Measurements from ENCODE around the gene SPATC1L. TPM values are rescaled to one million over a fixed set of nuclear protein-coding genes. Genes with fewer than 3 reads are reported as not detected.

Gene SPATC1L
- total and polyA plus RNA-seq, 7 experiments from 2014 or later = 3.7 to 17.9 (median 11.4) TPM

- H3K27me3 ChIP-seq (ENCODE audit: control insufficient read depth in 2 of 2, insufficient read depth in 2 of 2, low read length in 2 of 2) = no peaks in the 10 kb centered on the region
- DNase-seq (peak in 8 of 9 donors; percentile 21 to 59 (median 38)), ATAC-seq (peak; percentile 66)
- no peak overlapping the region for H3K27ac ChIP-seq (ENCODE audit: low read depth, low read length)
- no peaks in the 10 kb centered on the region for H3K36me3 ChIP-seq (ENCODE audit: control insufficient read depth in 2 of 3, insufficient read depth in 3 of 3, low read length in 3 of 3)
- intact Hi-C loops (cut with micrococcal nuclease) = no loop called here
- no peak overlapping the region for H3K4me3 ChIP-seq (ENCODE audit: low read length)
- CTCF ChIA-PET = interaction anchor here (0.8 to 1.5 kb wide), 3 partner anchors 10 to 132 kb away, joined by 3 to 10 read pairs (median 3); partner anchors contain the start of gene YBEY
- Mint-ChIP-seq H3K27ac (no peak overlapping the region), H3K36me3 (no peaks in the 10 kb centered on the region), H3K9me3 (no peaks in the 10 kb centered on the region), H3K27me3 (no peaks in the 10 kb centered on the region), H3K4me1 (peaks cover 0 to 4% (median 0%) of the 10 kb centered on the region in 7 donors), H3K4me3 (no peak overlapping the region)
- H3K9me3 ChIP-seq (ENCODE audit: control insufficient read depth in 2 of 3, low read length in 3 of 3) = no peaks in the 10 kb centered on the region
- H3K4me1 ChIP-seq (ENCODE audit: control insufficient read depth in 2 of 2, insufficient read depth in 2 of 2, low read length in 2 of 2) = no peaks in the 10 kb centered on the region
- POLR2A ChIA-PET = interaction anchor here (0.7 kb wide), 1 partner anchor 10 kb away, joined by 4 read pairs; no protein-coding TSS in a partner anchor
Measured at GRCh38 chr21:46153247-46154154, 30.8 kb downstream of the SPATC1L start.

DNA sequence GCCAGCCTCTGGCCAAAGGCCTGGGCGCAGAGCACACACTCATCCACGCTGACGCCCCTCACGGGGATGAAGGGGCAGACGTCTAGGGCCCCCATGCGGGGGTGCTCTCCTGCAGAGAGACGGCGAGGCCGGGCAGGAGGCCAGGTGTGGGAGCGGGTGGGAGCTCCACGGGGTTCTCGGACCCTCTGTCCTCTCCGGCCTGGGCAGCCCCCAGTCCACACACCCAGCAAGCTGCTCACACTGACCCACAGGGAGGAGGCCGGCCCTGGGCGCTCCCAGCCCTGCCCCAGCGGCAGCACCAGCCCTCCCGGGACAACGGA is 31.4 kb downstream of the SPATC1L start:
- Histone ChIP-seq H3K27ac (ENCODE audit: low read depth, low read length) (no peak overlapping the region), H3K27me3 (ENCODE audit: control insufficient read depth in 2 of 2, insufficient read depth in 2 of 2, low read length in 2 of 2) (no peaks in the 10 kb centered on the region), H3K4me3 (ENCODE audit: low read length) (no peak overlapping the region), H3K9me3 (ENCODE audit: control insufficient read depth in 2 of 3, low read length in 3 of 3) (no peaks in the 10 kb centered on the region), H3K4me1 (ENCODE audit: control insufficient read depth in 2 of 2, insufficient read depth in 2 of 2, low read length in 2 of 2) (no peaks in the 10 kb centered on the region), H3K36me3 (ENCODE audit: control insufficient read depth in 2 of 3, insufficient read depth in 3 of 3, low read length in 3 of 3) (no peaks in the 10 kb centered on the region)
- no peaks in the 10 kb centered on the region for H3K27me3 Mint-ChIP-seq
- intact Hi-C loops (cut with micrococcal nuclease) = no loop called here
- ATAC-seq (peak; percentile 10), DNase-seq (no peak)
- H3K4me1 Mint-ChIP-seq = peaks cover 0 to 4% (median 0%) of the 10 kb centered on the region in 7 donors
- POLR2A ChIA-PET = interaction anchor here (0.7 kb wide), 1 partner anchor 9 kb away, joined by 4 read pairs; no protein-coding TSS in a partner anchor
- CTCF ChIA-PET = interaction anchor here (0.6 to 1.5 kb wide), 3 partner anchors 10 to 133 kb away, joined by 3 to 10 read pairs (median 6); partner anchors contain the start of gene YBEY
- H3K27ac Mint-ChIP-seq = no peak overlapping the region
- no peaks in the 10 kb centered on the region for H3K36me3 Mint-ChIP-seq
- H3K9me3 Mint-ChIP-seq = no peaks in the 10 kb centered on the region
- no peak overlapping the region for H3K4me3 Mint-ChIP-seq

DNA sequence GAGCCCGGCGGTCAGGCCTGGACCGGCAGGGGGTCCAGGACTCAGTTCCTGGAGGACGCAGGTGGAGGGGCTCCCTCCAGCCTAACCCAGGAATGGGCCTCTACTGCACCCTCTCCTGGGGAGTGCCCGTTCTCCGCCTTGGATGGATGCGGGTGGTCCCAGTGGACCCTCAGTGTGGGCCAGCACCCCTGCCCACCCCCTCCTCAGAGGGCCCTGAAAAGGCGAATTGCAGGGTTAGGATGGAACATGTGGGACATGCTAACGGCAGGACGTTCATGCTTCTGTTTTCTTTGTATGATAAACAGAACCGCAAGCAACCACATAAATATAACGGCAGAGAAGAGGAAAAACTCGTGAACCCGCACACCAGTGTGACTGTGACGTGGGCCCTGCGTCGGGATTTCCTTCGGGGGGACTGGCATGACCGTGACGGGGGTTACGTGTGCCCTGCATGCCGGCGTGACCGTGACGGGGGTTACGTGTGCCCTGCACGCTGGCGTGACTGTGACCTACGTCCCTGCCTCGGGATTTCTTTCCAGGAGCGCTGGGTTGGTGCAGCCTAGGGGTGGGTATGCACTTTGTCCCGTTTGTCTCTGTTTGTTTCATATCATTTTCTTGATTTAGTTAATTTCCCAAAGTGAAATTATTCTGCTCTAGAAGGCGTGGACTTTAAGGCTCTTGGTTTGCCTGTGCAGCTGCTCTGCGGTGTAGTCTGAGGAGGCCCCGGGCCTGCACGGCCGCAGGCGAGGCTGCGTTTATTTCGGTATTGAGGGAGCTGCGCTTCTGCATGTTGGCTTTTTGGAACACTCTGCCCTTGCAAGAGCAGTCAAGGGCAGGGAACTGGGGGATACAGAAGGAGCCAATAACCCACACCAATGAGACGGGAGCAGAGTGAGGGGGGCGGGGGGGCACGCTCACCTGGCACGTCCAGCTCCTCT is 32.0 kb downstream of the SPATC1L start:
- intact Hi-C loops (cut with micrococcal nuclease) = no loop called here
- no peaks in the 10 kb centered on the region for H3K4me1 ChIP-seq (ENCODE audit: control insufficient read depth in 2 of 2, insufficient read depth in 2 of 2, low read length in 2 of 2)
- H3K4me3 Mint-ChIP-seq = peak overlapping the region in 1 of 10 donors; percentile 47
- no peak overlapping the region for H3K27ac Mint-ChIP-seq
- POLR2A ChIA-PET = no interaction called here
- H3K36me3 Mint-ChIP-seq = no peaks in the 10 kb centered on the region
- ATAC-seq (no peak), DNase-seq (peak in 1 of 9 donors; percentile 12)
- no peak overlapping the region for H3K27ac ChIP-seq (ENCODE audit: low read depth, low read length)
- no peaks in the 10 kb centered on the region for H3K9me3 Mint-ChIP-seq
- H3K9me3 ChIP-seq (ENCODE audit: control insufficient read depth in 2 of 3, low read length in 3 of 3) = no peaks in the 10 kb centered on the region
- H3K36me3 ChIP-seq (ENCODE audit: control insufficient read depth in 2 of 3, insufficient read depth in 3 of 3, low read length in 3 of 3) = no peaks in the 10 kb centered on the region
- peaks cover 0 to 4% (median 0%) of the 10 kb centered on the region in 7 donors for H3K4me1 Mint-ChIP-seq
- H3K27me3 ChIP-seq (ENCODE audit: control insufficient read depth in 2 of 2, insufficient read depth in 2 of 2, low read length in 2 of 2) = no peaks in the 10 kb centered on the region
- CTCF ChIA-PET = interaction anchor here (0.6 to 1.5 kb wide), 3 partner anchors 9 to 134 kb away, joined by 3 to 10 read pairs (median 6); partner anchors contain the start of gene YBEY
- H3K27me3 Mint-ChIP-seq = no peaks in the 10 kb centered on the region
- H3K4me3 ChIP-seq (ENCODE audit: low read length) = no peak overlapping the region

- no peaks in the 10 kb centered on the region for H3K27me3 ChIP-seq (ENCODE audit: control insufficient read depth in 2 of 2, insufficient read depth in 2 of 2, low read length in 2 of 2)
- no peaks in the 10 kb centered on the region for H3K9me3 ChIP-seq (ENCODE audit: control insufficient read depth in 2 of 3, low read length in 3 of 3)
- no peaks in the 10 kb centered on the region for H3K36me3 Mint-ChIP-seq
- H3K36me3 ChIP-seq (ENCODE audit: control insufficient read depth in 2 of 3, insufficient read depth in 3 of 3, low read length in 3 of 3) = no peaks in the 10 kb centered on the region
- intact Hi-C loops (cut with micrococcal nuclease) = no loop called here
- ATAC-seq (no peak), DNase-seq (peak in 1 of 9 donors; percentile 4)
- H3K4me3 ChIP-seq (ENCODE audit: low read length) = no peak overlapping the region
- no peak overlapping the region for H3K27ac ChIP-seq (ENCODE audit: low read depth, low read length)
- H3K27me3 Mint-ChIP-seq = no peaks in the 10 kb centered on the region
- H3K4me3 Mint-ChIP-seq = no peak overlapping the region
- POLR2A ChIA-PET = no interaction called here
- H3K9me3 Mint-ChIP-seq = no peaks in the 10 kb centered on the region
- peaks cover 0 to 4% (median 0%) of the 10 kb centered on the region in 7 donors for H3K4me1 Mint-ChIP-seq
- no peaks in the 10 kb centered on the region for H3K4me1 ChIP-seq (ENCODE audit: control insufficient read depth in 2 of 2, insufficient read depth in 2 of 2, low read length in 2 of 2)
- no peak overlapping the region for H3K27ac Mint-ChIP-seq
- CTCF ChIA-PET = no interaction called here
Measured at GRCh38 chr21:46151261-46151988, 32.8 kb downstream of the SPATC1L start.

DNA sequence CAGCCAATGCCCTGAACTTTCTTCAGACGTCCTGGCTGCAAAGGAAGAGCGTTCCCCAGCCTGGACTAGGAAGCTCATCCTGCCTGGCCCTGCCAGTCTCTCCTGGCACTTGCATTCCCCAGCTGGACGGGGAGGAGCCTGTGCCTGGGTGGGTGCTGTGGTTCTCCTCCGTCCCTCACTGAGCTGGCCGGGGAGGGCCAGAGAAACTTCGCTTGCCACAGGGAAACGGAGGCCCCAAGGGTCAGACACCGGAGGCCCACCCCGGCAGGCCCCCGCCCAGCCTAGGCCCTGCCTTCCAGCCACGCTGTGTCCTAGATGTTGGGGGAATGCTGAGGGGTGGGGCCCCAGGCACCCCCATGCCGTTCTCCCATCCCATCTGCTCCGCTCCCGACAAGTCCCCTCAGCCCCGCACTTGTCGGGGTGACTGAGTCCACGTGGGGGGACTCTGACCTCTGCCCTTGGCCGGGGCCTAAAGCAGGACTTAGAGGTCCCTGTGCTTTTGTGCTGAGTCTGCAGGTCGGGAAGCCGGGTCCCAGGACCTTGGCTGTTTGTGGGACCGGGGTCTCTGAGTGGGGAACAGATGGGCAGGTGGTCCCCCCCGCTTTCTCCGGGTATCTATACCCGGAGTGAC is 33.7 kb downstream of the SPATC1L start:
- H3K27ac ChIP-seq (ENCODE audit: low read depth, low read length) = no peak overlapping the region
- H3K36me3 Mint-ChIP-seq = no peaks in the 10 kb centered on the region
- DNase-seq (no peak), ATAC-seq (no peak)
- H3K4me3 Mint-ChIP-seq = no peak overlapping the region
- no peaks in the 10 kb centered on the region for H3K27me3 ChIP-seq (ENCODE audit: control insufficient read depth in 2 of 2, insufficient read depth in 2 of 2, low read length in 2 of 2)
- intact Hi-C loops (cut with micrococcal nuclease) = no loop called here
- no peaks in the 10 kb centered on the region for H3K9me3 ChIP-seq (ENCODE audit: control insufficient read depth in 2 of 3, low read length in 3 of 3)
- no peaks in the 10 kb centered on the region for H3K9me3 Mint-ChIP-seq
- H3K4me3 ChIP-seq (ENCODE audit: low read length) = no peak overlapping the region
- H3K4me1 Mint-ChIP-seq = peaks cover 0 to 4% (median 0%) of the 10 kb centered on the region in 7 donors
- H3K27ac Mint-ChIP-seq = no peak overlapping the region
- ChIA-PET CTCF (no interaction called here), POLR2A (no interaction called here)
- H3K36me3 ChIP-seq (ENCODE audit: control insufficient read depth in 2 of 3, insufficient read depth in 3 of 3, low read length in 3 of 3) = no peaks in the 10 kb centered on the region
- H3K4me1 ChIP-seq (ENCODE audit: control insufficient read depth in 2 of 2, insufficient read depth in 2 of 2, low read length in 2 of 2) = no peaks in the 10 kb centered on the region
- no peaks in the 10 kb centered on the region for H3K27me3 Mint-ChIP-seq

DNA sequence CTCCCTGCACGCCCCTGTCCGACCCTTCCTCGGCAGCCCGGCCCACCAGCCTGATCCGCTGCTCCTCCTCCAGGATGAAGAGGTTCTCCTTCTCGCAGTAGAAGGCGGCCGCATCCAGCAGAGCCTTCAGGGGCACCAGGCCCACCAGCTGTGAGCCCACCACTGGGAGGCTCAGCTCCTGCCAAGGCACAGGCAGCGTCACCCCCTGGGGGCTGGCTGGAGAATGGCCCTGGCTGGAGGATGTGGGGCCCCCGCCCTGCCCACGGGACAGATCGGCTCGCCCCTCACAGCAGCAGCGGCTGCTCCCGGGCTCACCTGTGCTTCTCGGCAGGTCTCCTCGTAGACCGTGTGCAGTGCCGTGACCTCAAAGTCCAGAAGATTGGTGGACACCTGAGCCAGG is 34.2 kb downstream of the SPATC1L start:
- Mint-ChIP-seq H3K4me1 (peaks cover 0 to 4% (median 0%) of the 10 kb centered on the region in 7 donors), H3K36me3 (no peaks in the 10 kb centered on the region), H3K27me3 (no peaks in the 10 kb centered on the region), H3K4me3 (no peak overlapping the region), H3K9me3 (no peaks in the 10 kb centered on the region), H3K27ac (no peak overlapping the region)
- Histone ChIP-seq H3K27ac (ENCODE audit: low read depth, low read length) (no peak overlapping the region), H3K27me3 (ENCODE audit: control insufficient read depth in 2 of 2, insufficient read depth in 2 of 2, low read length in 2 of 2) (no peaks in the 10 kb centered on the region), H3K36me3 (ENCODE audit: control insufficient read depth in 2 of 3, insufficient read depth in 3 of 3, low read length in 3 of 3) (no peaks in the 10 kb centered on the region), H3K4me3 (ENCODE audit: low read length) (no peak overlapping the region), H3K4me1 (ENCODE audit: control insufficient read depth in 2 of 2, insufficient read depth in 2 of 2, low read length in 2 of 2) (no peaks in the 10 kb centered on the region), H3K9me3 (ENCODE audit: control insufficient read depth in 2 of 3, low read length in 3 of 3) (no peaks in the 10 kb centered on the region)
- ChIA-PET CTCF (no interaction called here), POLR2A (no interaction called here)
- intact Hi-C loops (cut with micrococcal nuclease) = no loop called here
- ATAC-seq (no peak), DNase-seq (no peak)
